Neural progenitor cell (in vitro differentiated cells): Measurements from ENCODE around the gene NFU1. TPM values are rescaled to one million over a fixed set of nuclear protein-coding genes. Genes with fewer than 3 reads are reported as not detected.

ENCODE experiments used
- DNase-seq: peaks from one replicate; pipeline ENCODE4 v3.0.0-alpha.2; 2016; ENCODE audit warnings: low spot score
- H2AFZ ChIP-seq: fragments of 200-600 bp; sonication (generic); replicated peaks from 2 replicates; pipeline ENCODE4 v1.6.1; 2016; ENCODE audit warnings: antibody characterized with exemption
- H3F3A ChIP-seq: fragments of 200-600 bp; sonication (generic); 2 replicates; pipeline ENCODE4 v1.6.1; 2016; ENCODE audit warnings: antibody characterized with exemption, low read depth
- H3K27ac ChIP-seq: fragments of 200-600 bp; sonication (generic); 2 replicates; pipeline ENCODE4 v1.5.1; 2016; ENCODE audit warnings: mild to moderate bottlenecking
- H3K27me3 ChIP-seq: fragments of 200-600 bp; sonication (generic); 2 replicates; pipeline ENCODE4 v1.6.1; 2016; ENCODE audit warnings: mild to moderate bottlenecking, moderate library complexity
- H3K36me3 ChIP-seq: fragments of 200-600 bp; sonication (generic); 2 replicates; pipeline ENCODE4 v1.5.1; 2016
- H3K4me1 ChIP-seq: fragments of 200-600 bp; sonication (generic); 2 replicates; pipeline ENCODE4 v1.6.1; 2016; ENCODE audit warnings: mixed run types
- H3K4me2 ChIP-seq: fragments of 200-600 bp; sonication (generic); 2 replicates; pipeline ENCODE4 v1.6.1; 2016
- H3K4me3 ChIP-seq: fragments of 200-600 bp; sonication (generic); 2 replicates; pipeline ENCODE4 v1.5.1; 2016
- H3K79me2 ChIP-seq: fragments of 200-600 bp; sonication (generic); 2 replicates; pipeline ENCODE4 v1.6.1; 2016; ENCODE audit warnings: low read depth
- H3K9ac ChIP-seq: fragments of 200-600 bp; sonication (generic); 2 replicates; pipeline ENCODE4 v1.6.1; 2016
- H3K9me3 ChIP-seq: fragments of 200-600 bp; sonication (generic); 2 replicates; pipeline ENCODE4 v1.5.1; 2016; ENCODE audit warnings: low read depth
- H4K20me1 ChIP-seq: fragments of 200-600 bp; sonication (generic); 2 replicates; pipeline ENCODE4 v1.6.1; 2016; ENCODE audit warnings: low read depth
- H3K27ac Mint-ChIP-seq: 3 replicates; pipeline ENCODE4 v1.8.0; 2021; ENCODE audit warnings: mixed read lengths
- H3K27me3 Mint-ChIP-seq: 2 replicates; pipeline ENCODE4 v1.8.0; 2022; ENCODE audit warnings: low read depth, mild to moderate bottlenecking, inconsistent platforms, moderate library complexity, mixed read lengths; ENCODE audit not compliant: insufficient read depth
- H3K36me3 Mint-ChIP-seq: 3 replicates; pipeline ENCODE4 v1.8.0; 2021; ENCODE audit warnings: mixed read lengths
- H3K4me1 Mint-ChIP-seq: 3 replicates; pipeline ENCODE4 v1.8.0; 2021; ENCODE audit warnings: mixed read lengths
- H3K4me3 Mint-ChIP-seq: 3 replicates; pipeline ENCODE4 v1.8.0; 2021; ENCODE audit warnings: mild to moderate bottlenecking, moderate library complexity, mixed read lengths
- H3K9me3 Mint-ChIP-seq: 3 replicates; pipeline ENCODE4 v1.8.0; 2020; ENCODE audit warnings: mixed read lengths
- EZH2 ChIP-seq: fragments of 200-600 bp; sonication (generic); IDR thresholded peaks from 2 replicates; pipeline ENCODE4 v1.6.1; 2017; ENCODE audit warnings: antibody characterized with exemption, mild to moderate bottlenecking, moderate library complexity
- EZH2phosphoT487 ChIP-seq: fragments of 200-600 bp; sonication (generic); IDR thresholded peaks from 2 replicates; pipeline ENCODE4 v1.6.1; 2017; ENCODE audit warnings: antibody characterized with exemption
- total RNA-seq: library from RNA; depleted of rRNA; stranded (reverse); fragments of >200 nt; gene quantifications from 2 replicates; pipeline ENCODE4 v1.2.3, GENCODE V29; 2015; ENCODE audit warnings: low replicate concordance
- TF ChIP-seq, protein P1 (sequence below): fragments of 200-600 bp; sonication (generic); IDR thresholded peaks from 2 replicates; pipeline ENCODE4 v1.5.1; 2017; ENCODE audit warnings: antibody characterized with exemption, mild to moderate bottlenecking

NFU1 gene
- total RNA-seq, 1 donor from 2014 or later = 74.3 TPM

DNA sequence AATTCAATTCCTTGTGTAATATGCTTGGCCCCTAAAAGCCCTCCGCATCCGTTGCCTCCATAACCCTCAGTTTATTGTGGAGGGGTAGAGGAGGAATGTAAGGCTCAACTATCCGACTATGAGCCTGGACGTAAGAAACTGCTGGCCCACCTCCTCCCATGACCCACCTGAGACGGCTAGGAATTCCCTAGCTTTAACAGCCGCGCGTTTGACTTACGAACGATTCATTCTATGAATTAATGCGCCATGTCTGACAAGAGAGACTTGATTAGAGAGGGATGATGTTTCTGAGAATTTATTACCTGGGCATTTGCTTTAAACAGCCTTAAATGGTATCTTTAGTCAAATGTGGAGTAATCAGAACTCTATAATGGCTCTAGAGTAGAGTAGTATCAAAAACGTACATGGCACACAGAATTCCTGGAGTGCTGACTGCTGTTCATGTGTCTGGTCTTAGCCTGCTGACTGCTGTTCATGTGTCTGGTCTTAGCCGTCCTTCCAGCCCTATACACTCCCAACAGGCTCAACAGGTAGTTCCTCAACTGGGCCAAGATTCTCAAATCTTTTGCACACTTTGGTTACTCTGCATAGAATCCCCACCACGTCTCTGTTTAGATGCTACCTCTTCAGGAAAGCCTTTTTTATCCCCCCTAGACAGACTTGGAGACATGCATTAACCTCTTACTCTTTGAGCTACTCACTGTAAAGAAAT lies 49.3 kb downstream of the NFU1 start:
- Histone ChIP-seq H3K4me2 (peak overlapping the region; percentile 90), H2AFZ (peak overlapping the region; percentile 85), H3K4me3 (peak overlapping the region; percentile 83), H3F3A (peaks cover 5% of the 10 kb centered on the region), H3K27me3 (no peaks in the 10 kb centered on the region), H3K9ac (no peak overlapping the region), H3K9me3 (no peaks in the 10 kb centered on the region), H3K36me3 (no peaks in the 10 kb centered on the region), H3K27ac (no peak overlapping the region), H3K79me2 (peaks cover 40% of the 10 kb centered on the region), H4K20me1 (no peaks in the 10 kb centered on the region), H3K4me1 (peaks cover 20% of the 10 kb centered on the region)
- Mint-ChIP-seq H3K27ac (peak overlapping the region; percentile 85), H3K36me3 (peaks cover 7% of the 10 kb centered on the region), H3K4me3 (peak overlapping the region; percentile 92), H3K27me3 (peaks cover 2% of the 10 kb centered on the region), H3K9me3 (no peaks in the 10 kb centered on the region), H3K4me1 (peaks cover 21% of the 10 kb centered on the region)
- peak; percentile 13 for DNase-seq
- TF ChIP-seq EZH2phosphoT487 (no peak), EZH2 (no peak)
- TF ChIP-seq, protein P1, sequence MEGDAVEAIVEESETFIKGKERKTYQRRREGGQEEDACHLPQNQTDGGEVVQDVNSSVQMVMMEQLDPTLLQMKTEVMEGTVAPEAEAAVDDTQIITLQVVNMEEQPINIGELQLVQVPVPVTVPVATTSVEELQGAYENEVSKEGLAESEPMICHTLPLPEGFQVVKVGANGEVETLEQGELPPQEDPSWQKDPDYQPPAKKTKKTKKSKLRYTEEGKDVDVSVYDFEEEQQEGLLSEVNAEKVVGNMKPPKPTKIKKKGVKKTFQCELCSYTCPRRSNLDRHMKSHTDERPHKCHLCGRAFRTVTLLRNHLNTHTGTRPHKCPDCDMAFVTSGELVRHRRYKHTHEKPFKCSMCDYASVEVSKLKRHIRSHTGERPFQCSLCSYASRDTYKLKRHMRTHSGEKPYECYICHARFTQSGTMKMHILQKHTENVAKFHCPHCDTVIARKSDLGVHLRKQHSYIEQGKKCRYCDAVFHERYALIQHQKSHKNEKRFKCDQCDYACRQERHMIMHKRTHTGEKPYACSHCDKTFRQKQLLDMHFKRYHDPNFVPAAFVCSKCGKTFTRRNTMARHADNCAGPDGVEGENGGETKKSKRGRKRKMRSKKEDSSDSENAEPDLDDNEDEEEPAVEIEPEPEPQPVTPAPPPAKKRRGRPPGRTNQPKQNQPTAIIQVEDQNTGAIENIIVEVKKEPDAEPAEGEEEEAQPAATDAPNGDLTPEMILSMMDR = no peak

- Mint-ChIP-seq H3K27ac (peak within 1 kb of the TSS; percentile 85), H3K36me3 (peaks cover 14% of the 10 kb centered on the region), H3K4me1 (peaks cover 26% of the 10 kb centered on the region), H3K27me3 (peaks cover 4% of the 10 kb centered on the region), H3K4me3 (peak within 1 kb of the TSS; percentile 92), H3K9me3 (no peaks in the 10 kb centered on the region)
- no peaks in the 10 kb centered on the region for H4K20me1 ChIP-seq
- H3K79me2 ChIP-seq = peaks cover 49% of the 10 kb centered on the region
- no peaks in the 10 kb centered on the region for H3K9me3 ChIP-seq
- H3K9ac ChIP-seq = peak within 1 kb of the TSS; percentile 42
- peaks cover 5% of the 10 kb centered on the region for H3F3A ChIP-seq
- no peak within 1 kb of the TSS for H3K27ac ChIP-seq
- peak within 1 kb of the TSS; percentile 95 for H2AFZ ChIP-seq
- no peaks in the 10 kb centered on the region for H3K27me3 ChIP-seq
- H3K4me2 ChIP-seq = peak within 1 kb of the TSS; percentile 90
- H3K36me3 ChIP-seq = no peaks in the 10 kb centered on the region
- peak; percentile 94 for DNase-seq
- H3K4me3 ChIP-seq = peak within 1 kb of the TSS; percentile 83
- TF ChIP-seq EZH2phosphoT487 (no peak), EZH2 (peak; percentile 48)
- TF ChIP-seq, protein P1 = no peak
- H3K4me1 ChIP-seq = peaks cover 20% of the 10 kb centered on the region
Measured at GRCh38 chr2:69386789-69387734, 50.2 kb downstream of the NFU1 start, which contains the start of gene GFPT1. GFPT1 (minus strand) TSS chr2:69387227; CDS start chr2:69387071, 156 bp downstream.

DNA sequence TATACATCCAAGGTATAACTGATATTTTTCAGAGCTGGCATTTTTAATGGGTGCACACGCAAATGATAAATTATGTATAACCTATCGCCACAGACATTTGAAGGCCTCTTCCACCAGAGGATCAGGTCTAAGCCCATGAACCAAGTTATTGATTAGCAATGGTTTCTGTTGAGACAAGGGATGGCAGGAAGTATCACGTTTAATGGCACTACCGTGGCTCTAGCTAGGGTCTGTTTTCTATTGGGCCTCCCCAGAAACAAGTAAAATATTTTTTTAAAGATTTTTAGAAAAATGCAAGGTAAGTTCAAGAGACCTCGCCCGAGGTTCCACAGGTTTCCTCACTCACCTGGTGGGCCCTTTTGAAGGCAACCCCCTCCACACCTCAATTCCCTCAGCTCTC lies 50.9 kb downstream of the NFU1 start:
- peak overlapping the region; percentile 95 for H2AFZ ChIP-seq
- peaks cover 5% of the 10 kb centered on the region for H3F3A ChIP-seq
- no peak for DNase-seq
- no peaks in the 10 kb centered on the region for H4K20me1 ChIP-seq
- H3K4me1 Mint-ChIP-seq = peaks cover 26% of the 10 kb centered on the region
- peaks cover 14% of the 10 kb centered on the region for H3K36me3 Mint-ChIP-seq
- no peaks in the 10 kb centered on the region for H3K27me3 ChIP-seq
- H3K27me3 Mint-ChIP-seq = peaks cover 4% of the 10 kb centered on the region
- peaks cover 20% of the 10 kb centered on the region for H3K4me1 ChIP-seq
- TF ChIP-seq EZH2 = no peak
- TF ChIP-seq, protein P1 = no peak
- TF ChIP-seq EZH2phosphoT487 = no peak
- no peaks in the 10 kb centered on the region for H3K9me3 Mint-ChIP-seq
- H3K79me2 ChIP-seq = peaks cover 56% of the 10 kb centered on the region
- no peaks in the 10 kb centered on the region for H3K36me3 ChIP-seq
- no peaks in the 10 kb centered on the region for H3K9me3 ChIP-seq
- H3K4me2 ChIP-seq = peak overlapping the region; percentile 90
- H3K27ac Mint-ChIP-seq = no peak overlapping the region
- H3K4me3 ChIP-seq = peak overlapping the region; percentile 83
- H3K9ac ChIP-seq = peak overlapping the region; percentile 42
- H3K27ac ChIP-seq = no peak overlapping the region
- peak overlapping the region; percentile 91 for H3K4me3 Mint-ChIP-seq
